ENCODE measurements around the gene FABP6. TPM values are rescaled to one million over a fixed set of nuclear protein-coding genes. Genes with fewer than 3 reads are reported as not detected.
A peak's percentile ranks its signal among the peaks of the same experiment; 100 is the strongest.

FABP6 gene
- total RNA-seq, 1 experiment from 2014 or later = 2.9 TPM

DNA sequence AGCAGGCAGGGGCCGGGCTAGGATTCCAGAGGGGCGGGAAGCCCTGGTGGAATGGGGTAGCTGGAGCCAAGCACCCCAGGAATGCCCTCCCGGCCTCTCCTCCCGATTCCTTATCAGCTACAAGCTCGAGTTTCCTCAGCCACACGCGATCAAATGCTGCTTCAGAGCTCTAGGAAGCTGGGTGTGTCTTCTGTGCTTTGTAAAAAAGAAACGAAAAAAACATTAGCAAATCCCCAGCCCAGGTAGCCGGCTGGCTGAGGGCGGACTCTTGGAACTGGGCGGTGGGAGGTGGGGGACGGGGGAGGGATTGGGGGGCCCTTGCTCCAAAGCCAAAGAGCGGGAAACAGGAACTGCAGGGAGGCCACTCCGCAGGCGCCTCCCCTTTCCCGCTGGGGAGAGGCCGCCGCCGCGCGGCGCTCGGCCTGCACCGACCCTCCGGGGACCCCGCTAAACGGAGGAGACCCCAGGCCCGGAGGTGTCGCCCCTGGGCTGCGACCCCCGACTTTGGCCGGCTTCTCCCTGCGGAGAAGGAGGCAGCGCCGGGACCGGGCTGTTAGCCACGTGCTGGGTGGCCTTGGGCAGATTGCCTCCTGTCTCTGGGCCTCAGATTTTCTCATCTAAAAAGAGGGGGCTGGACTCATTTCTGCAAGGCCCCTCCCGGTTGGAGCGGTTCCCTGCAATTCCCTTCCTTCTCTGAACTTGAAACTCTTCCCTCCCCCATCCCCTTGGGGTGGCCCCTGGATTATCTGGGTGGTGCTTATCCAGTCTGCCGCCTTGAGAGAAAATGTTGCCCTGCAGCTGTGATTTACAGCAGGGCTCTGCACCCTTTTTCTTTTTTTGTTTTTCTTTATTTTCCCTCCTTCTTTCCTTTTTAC lies 40.9 kb upstream of the FABP6 start (continued):
- TF ChIP-seq, protein P1, sequence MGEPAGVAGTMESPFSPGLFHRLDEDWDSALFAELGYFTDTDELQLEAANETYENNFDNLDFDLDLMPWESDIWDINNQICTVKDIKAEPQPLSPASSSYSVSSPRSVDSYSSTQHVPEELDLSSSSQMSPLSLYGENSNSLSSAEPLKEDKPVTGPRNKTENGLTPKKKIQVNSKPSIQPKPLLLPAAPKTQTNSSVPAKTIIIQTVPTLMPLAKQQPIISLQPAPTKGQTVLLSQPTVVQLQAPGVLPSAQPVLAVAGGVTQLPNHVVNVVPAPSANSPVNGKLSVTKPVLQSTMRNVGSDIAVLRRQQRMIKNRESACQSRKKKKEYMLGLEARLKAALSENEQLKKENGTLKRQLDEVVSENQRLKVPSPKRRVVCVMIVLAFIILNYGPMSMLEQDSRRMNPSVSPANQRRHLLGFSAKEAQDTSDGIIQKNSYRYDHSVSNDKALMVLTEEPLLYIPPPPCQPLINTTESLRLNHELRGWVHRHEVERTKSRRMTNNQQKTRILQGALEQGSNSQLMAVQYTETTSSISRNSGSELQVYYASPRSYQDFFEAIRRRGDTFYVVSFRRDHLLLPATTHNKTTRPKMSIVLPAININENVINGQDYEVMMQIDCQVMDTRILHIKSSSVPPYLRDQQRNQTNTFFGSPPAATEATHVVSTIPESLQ (CRISPR knock-in tag; IDR thresholded peaks at IDR 0.05) = no peak
- TF ChIP-seq, protein P2, sequence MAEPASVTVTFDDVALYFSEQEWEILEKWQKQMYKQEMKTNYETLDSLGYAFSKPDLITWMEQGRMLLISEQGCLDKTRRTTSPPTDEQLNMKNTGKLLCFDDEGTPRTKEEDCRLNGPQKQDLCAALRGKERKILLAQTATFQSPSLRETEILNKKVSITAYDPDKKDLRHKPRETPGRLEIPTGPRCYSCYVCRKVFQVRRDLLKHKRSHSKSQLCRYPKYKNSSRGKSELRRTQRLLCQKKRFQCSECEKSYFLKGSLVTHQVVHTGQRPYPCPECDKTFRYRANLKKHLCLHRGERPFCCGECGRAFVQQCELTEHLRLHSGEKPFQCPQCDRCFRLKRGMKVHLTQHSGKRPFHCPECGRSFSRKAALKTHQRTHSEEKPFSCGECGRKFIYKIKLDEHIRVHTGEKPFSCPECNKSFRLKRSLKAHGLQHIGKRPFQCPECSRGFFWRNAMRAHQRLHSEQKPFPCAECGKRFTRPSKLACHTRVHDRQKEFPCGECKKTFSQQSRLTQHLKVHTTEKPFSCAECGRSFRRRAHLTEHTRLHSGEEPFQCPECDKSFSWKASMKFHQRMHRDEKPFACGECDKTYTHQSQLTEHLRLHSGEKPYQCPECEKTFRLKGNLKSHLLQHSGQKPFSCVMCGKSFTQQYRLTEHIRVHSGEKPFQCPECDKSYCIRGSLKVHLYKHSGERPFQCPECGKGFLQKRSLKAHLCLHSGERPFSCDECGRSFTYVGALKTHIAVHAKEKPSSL (CRISPR knock-in tag; conservative IDR thresholded peaks at IDR 0.05) = no peak
- TF ChIP-seq HMGA2 (CRISPR knock-in tag; IDR thresholded peaks at IDR 0.05) = no peak
- TF ChIP-seq, protein P3, sequence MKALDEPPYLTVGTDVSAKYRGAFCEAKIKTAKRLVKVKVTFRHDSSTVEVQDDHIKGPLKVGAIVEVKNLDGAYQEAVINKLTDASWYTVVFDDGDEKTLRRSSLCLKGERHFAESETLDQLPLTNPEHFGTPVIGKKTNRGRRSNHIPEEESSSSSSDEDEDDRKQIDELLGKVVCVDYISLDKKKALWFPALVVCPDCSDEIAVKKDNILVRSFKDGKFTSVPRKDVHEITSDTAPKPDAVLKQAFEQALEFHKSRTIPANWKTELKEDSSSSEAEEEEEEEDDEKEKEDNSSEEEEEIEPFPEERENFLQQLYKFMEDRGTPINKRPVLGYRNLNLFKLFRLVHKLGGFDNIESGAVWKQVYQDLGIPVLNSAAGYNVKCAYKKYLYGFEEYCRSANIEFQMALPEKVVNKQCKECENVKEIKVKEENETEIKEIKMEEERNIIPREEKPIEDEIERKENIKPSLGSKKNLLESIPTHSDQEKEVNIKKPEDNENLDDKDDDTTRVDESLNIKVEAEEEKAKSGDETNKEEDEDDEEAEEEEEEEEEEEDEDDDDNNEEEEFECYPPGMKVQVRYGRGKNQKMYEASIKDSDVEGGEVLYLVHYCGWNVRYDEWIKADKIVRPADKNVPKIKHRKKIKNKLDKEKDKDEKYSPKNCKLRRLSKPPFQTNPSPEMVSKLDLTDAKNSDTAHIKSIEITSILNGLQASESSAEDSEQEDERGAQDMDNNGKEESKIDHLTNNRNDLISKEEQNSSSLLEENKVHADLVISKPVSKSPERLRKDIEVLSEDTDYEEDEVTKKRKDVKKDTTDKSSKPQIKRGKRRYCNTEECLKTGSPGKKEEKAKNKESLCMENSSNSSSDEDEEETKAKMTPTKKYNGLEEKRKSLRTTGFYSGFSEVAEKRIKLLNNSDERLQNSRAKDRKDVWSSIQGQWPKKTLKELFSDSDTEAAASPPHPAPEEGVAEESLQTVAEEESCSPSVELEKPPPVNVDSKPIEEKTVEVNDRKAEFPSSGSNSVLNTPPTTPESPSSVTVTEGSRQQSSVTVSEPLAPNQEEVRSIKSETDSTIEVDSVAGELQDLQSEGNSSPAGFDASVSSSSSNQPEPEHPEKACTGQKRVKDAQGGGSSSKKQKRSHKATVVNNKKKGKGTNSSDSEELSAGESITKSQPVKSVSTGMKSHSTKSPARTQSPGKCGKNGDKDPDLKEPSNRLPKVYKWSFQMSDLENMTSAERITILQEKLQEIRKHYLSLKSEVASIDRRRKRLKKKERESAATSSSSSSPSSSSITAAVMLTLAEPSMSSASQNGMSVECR (CRISPR knock-in tag; IDR thresholded peaks at IDR 0.05; ENCODE audit: borderline replicate concordance) = no peak
- no peak for TF ChIP-seq ZSCAN18 (CRISPR knock-in tag; IDR thresholded peaks at IDR 0.05)
- TF ChIP-seq RORB (CRISPR knock-in tag; IDR thresholded peaks at IDR 0.05) = no peak
- TF ChIP-seq, protein P4, sequence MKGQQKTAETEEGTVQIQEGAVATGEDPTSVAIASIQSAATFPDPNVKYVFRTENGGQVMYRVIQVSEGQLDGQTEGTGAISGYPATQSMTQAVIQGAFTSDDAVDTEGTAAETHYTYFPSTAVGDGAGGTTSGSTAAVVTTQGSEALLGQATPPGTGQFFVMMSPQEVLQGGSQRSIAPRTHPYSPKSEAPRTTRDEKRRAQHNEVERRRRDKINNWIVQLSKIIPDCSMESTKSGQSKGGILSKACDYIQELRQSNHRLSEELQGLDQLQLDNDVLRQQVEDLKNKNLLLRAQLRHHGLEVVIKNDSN (CRISPR knock-in tag; IDR thresholded peaks at IDR 0.05) = no peak
- no peak for TF ChIP-seq NFE2L1 (CRISPR knock-in tag; IDR thresholded peaks at IDR 0.05)
- TF ChIP-seq CREB1 (CRISPR knock-in tag; IDR thresholded peaks at IDR 0.05) = no peak
- no peak for TF ChIP-seq TEAD1 (CRISPR knock-in tag; IDR thresholded peaks at IDR 0.05)
- no peak for TF ChIP-seq CBFB (CRISPR knock-in tag; IDR thresholded peaks at IDR 0.05; ENCODE audit: low read depth)
- TF ChIP-seq, protein P5, sequence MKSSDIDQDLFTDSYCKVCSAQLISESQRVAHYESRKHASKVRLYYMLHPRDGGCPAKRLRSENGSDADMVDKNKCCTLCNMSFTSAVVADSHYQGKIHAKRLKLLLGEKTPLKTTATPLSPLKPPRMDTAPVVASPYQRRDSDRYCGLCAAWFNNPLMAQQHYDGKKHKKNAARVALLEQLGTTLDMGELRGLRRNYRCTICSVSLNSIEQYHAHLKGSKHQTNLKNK (CRISPR knock-in tag; IDR thresholded peaks at IDR 0.05) = no peak
- TF ChIP-seq MAX (CRISPR knock-in tag; IDR thresholded peaks at IDR 0.05) = peak; percentile 56
- TF ChIP-seq ETV6 (CRISPR knock-in tag; IDR thresholded peaks at IDR 0.05) = no peak
- no peak for TF ChIP-seq GABPB1 (CRISPR knock-in tag; IDR thresholded peaks at IDR 0.05)
- TF ChIP-seq, protein P6, sequence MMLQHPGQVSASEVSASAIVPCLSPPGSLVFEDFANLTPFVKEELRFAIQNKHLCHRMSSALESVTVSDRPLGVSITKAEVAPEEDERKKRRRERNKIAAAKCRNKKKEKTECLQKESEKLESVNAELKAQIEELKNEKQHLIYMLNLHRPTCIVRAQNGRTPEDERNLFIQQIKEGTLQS (CRISPR knock-in tag; conservative IDR thresholded peaks at IDR 0.05) = no peak
- TF ChIP-seq ZNF423 (CRISPR knock-in tag; IDR thresholded peaks at IDR 0.05) = peak; percentile 39
- no peak for TF ChIP-seq ZBTB21 (CRISPR knock-in tag; IDR thresholded peaks at IDR 0.05; ENCODE audit: borderline replicate concordance)
- no peak for TF ChIP-seq JAZF1 (CRISPR knock-in tag; IDR thresholded peaks at IDR 0.05)
- TF ChIP-seq, protein P7, sequence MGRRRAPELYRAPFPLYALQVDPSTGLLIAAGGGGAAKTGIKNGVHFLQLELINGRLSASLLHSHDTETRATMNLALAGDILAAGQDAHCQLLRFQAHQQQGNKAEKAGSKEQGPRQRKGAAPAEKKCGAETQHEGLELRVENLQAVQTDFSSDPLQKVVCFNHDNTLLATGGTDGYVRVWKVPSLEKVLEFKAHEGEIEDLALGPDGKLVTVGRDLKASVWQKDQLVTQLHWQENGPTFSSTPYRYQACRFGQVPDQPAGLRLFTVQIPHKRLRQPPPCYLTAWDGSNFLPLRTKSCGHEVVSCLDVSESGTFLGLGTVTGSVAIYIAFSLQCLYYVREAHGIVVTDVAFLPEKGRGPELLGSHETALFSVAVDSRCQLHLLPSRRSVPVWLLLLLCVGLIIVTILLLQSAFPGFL (CRISPR knock-in tag; IDR thresholded peaks at IDR 0.05; ENCODE audit: borderline replicate concordance) = no peak
- no peak for TF ChIP-seq TCF7 (CRISPR knock-in tag; IDR thresholded peaks at IDR 0.05; ENCODE audit: low read depth)
- TF ChIP-seq, protein P8, sequence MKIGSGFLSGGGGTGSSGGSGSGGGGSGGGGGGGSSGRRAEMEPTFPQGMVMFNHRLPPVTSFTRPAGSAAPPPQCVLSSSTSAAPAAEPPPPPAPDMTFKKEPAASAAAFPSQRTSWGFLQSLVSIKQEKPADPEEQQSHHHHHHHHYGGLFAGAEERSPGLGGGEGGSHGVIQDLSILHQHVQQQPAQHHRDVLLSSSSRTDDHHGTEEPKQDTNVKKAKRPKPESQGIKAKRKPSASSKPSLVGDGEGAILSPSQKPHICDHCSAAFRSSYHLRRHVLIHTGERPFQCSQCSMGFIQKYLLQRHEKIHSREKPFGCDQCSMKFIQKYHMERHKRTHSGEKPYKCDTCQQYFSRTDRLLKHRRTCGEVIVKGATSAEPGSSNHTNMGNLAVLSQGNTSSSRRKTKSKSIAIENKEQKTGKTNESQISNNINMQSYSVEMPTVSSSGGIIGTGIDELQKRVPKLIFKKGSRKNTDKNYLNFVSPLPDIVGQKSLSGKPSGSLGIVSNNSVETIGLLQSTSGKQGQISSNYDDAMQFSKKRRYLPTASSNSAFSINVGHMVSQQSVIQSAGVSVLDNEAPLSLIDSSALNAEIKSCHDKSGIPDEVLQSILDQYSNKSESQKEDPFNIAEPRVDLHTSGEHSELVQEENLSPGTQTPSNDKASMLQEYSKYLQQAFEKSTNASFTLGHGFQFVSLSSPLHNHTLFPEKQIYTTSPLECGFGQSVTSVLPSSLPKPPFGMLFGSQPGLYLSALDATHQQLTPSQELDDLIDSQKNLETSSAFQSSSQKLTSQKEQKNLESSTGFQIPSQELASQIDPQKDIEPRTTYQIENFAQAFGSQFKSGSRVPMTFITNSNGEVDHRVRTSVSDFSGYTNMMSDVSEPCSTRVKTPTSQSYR (CRISPR knock-in tag; IDR thresholded peaks at IDR 0.05) = no peak
- no peak for TF ChIP-seq NFYB (CRISPR knock-in tag; conservative IDR thresholded peaks at IDR 0.05; ENCODE audit: low read depth)
